Hepatic stellate cell (primary cell): ENCODE results near the gene KLK13.

Experiments
- DNase-seq: peaks from one replicate; pipeline ENCODE4 v3.0.0; 2011; ENCODE audit warnings: low spot score

Gene KLK13

GRCh38 chr19:51060973-51061372 lies 3.9 kb downstream of the KLK13 start:
- DNase-seq = no peak

- no peak for DNase-seq
These were observed 4.6 kb downstream of the KLK13 start for GRCh38 chr19:51060336-51060735.

GRCh38 chr19:51059715-51060114 lies 5.2 kb downstream of the KLK13 start:
- DNase-seq = no peak

GRCh38 chr19:51055866-51056265 lies 9.0 kb downstream of the KLK13 start:
- DNase-seq = no peak

- DNase-seq = no peak
These were observed 17.9 kb downstream of the KLK13 start for GRCh38 chr19:51047031-51047335.

- DNase-seq = no peak
These were observed 20.6 kb downstream of the KLK13 start for GRCh38 chr19:51044327-51044726.

GRCh38 chr19:51043497-51043896 lies 21.4 kb downstream of the KLK13 start:
- DNase-seq = no peak

- DNase-seq = no peak
These were observed 24.7 kb downstream of the KLK13 start for GRCh38 chr19:51040151-51040550.

GRCh38 chr19:51036519-51036918 lies 28.4 kb downstream of the KLK13 start:
- DNase-seq = no peak

GRCh38 chr19:51034704-51035103 lies 30.2 kb downstream of the KLK13 start, which contains the start of gene KLK12:
KLK12 (minus strand) TSS chr19:51035002; CDS start chr19:51034621, 381 bp downstream.
- no peak for DNase-seq

GRCh38 chr19:51031880-51032225 lies 33.0 kb downstream of the KLK13 start:
- no peak for DNase-seq

- no peak for DNase-seq
These were observed 33.5 kb downstream of the KLK13 start for GRCh38 chr19:51031220-51031879.

GRCh38 chr19:51030631-51031030 lies 34.3 kb downstream of the KLK13 start:
- no peak for DNase-seq

GRCh38 chr19:51029718-51030117 lies 35.2 kb downstream of the KLK13 start:
- DNase-seq = no peak

GRCh38 chr19:51027873-51028272 lies 37.0 kb downstream of the KLK13 start:
- DNase-seq = no peak

GRCh38 chr19:51027126-51027806 lies 37.6 kb downstream of the KLK13 start:
- no peak for DNase-seq

GRCh38 chr19:51026554-51026831 lies 38.4 kb downstream of the KLK13 start, which contains the start of gene KLK11:
KLK11 (minus strand) TSS chr19:51026616; CDS start chr19:51025631, 985 bp downstream.
- no peak for DNase-seq

GRCh38 chr19:51025809-51026553 lies 38.9 kb downstream of the KLK13 start:
- no peak for DNase-seq

- DNase-seq = no peak
These were observed 39.5 kb downstream of the KLK13 start for GRCh38 chr19:51025401-51025800.

GRCh38 chr19:51024924-51025323 lies 40.0 kb downstream of the KLK13 start:
- no peak for DNase-seq

- no peak for DNase-seq
These were observed 40.9 kb downstream of the KLK13 start for GRCh38 chr19:51023946-51024345.

GRCh38 chr19:51022526-51022925 lies 42.4 kb downstream of the KLK13 start:
- no peak for DNase-seq

GRCh38 chr19:51020988-51021651 lies 43.8 kb downstream of the KLK13 start:
- peak; percentile 51 for DNase-seq
